CD4-positive, alpha-beta memory T cell (primary cell): ENCODE results near the gene KRT80. TPM values are rescaled to one million over a fixed set of nuclear protein-coding genes. Genes with fewer than 3 reads are reported as not detected.
A peak's percentile ranks its signal among the peaks of the same experiment; 100 is the strongest.
"Not testable (repeated sequence)": the region's sequence is repeated elsewhere in the genome, so short reads cannot be mapped to it uniquely, and the experiment has no call there.

ENCODE experiments used
- CTCF ChIA-PET: fragments of 350-600 bp; sonication (Branson Sonifier 250); formaldehyde crosslinking; loops from one replicate; lab custom pipeline; 2021; ENCODE audit warnings: inconsistent platforms; ENCODE audit not compliant: partially characterized antibody; lab: Charles Lee
- POLR2A ChIA-PET: fragments of 350-600 bp; sonication (Branson Sonifier 250); formaldehyde crosslinking; loops from one replicate; lab custom pipeline; 2021; ENCODE audit not compliant: partially characterized antibody; lab: Charles Lee
- DNase-seq, 5 donors: peaks; one replicate each; pipeline versions ENCODE4 v3.0.0 to v3.0.0-alpha.2; 2020 to 2022; ENCODE audit warnings: mixed read lengths in 1 of 5
- H3K27ac ChIP-seq: one replicate; pipeline ENCODE4 v1.7.0; 2013; ENCODE audit warnings: low read depth, low read length
- H3K27me3 ChIP-seq: 2 replicates; pipeline ENCODE4 v1.7.0; 2013; ENCODE audit warnings: mild to moderate bottlenecking, low read length, moderate library complexity; ENCODE audit not compliant: insufficient read depth
- H3K36me3 ChIP-seq: 2 replicates; pipeline ENCODE4 v1.7.0; 2013; ENCODE audit warnings: mild to moderate bottlenecking, low read length, moderate library complexity; ENCODE audit not compliant: insufficient read depth
- H3K4me1 ChIP-seq: 2 replicates; pipeline ENCODE4 v1.7.0; 2013; ENCODE audit warnings: mild to moderate bottlenecking, low read length, moderate library complexity; ENCODE audit not compliant: insufficient read depth
- H3K4me3 ChIP-seq, 2 donors: one replicate each; pipeline ENCODE4 v1.7.0; 2013; ENCODE audit warnings: low read length in 2 of 2, mild to moderate bottlenecking in 1 of 2
- H3K9me3 ChIP-seq, 2 donors: one replicate each; pipeline ENCODE4 v1.7.0; 2013; ENCODE audit warnings: low read length in 2 of 2, control low read depth in 1 of 2; ENCODE audit not compliant: control insufficient read depth in 1 of 2
- H3K27ac Mint-ChIP-seq, 7 donors: one replicate each; pipeline ENCODE4 v1.8.0; 2020 to 2021; ENCODE audit warnings: mixed read lengths in 7 of 7, mild to moderate bottlenecking in 6 of 7, inconsistent platforms in 3 of 7, moderate library complexity in 3 of 7
- H3K27me3 Mint-ChIP-seq, 2 donors: one replicate each; pipeline ENCODE4 v1.8.0; 2020 to 2021; ENCODE audit warnings: mixed read lengths in 2 of 2
- H3K36me3 Mint-ChIP-seq, 2 donors: one replicate each; pipeline ENCODE4 v1.8.0; 2020 to 2021; ENCODE audit warnings: mixed read lengths in 2 of 2, inconsistent platforms in 1 of 2, mild to moderate bottlenecking in 1 of 2
- H3K4me1 Mint-ChIP-seq, 4 donors: one replicate each; pipeline ENCODE4 v1.8.0; 2020 to 2021; ENCODE audit warnings: mixed read lengths in 4 of 4, mild to moderate bottlenecking in 1 of 4
- H3K4me3 Mint-ChIP-seq, 8 donors: one replicate each; pipeline ENCODE4 v1.8.0; 2020 to 2021; ENCODE audit warnings: mixed read lengths in 8 of 8, mild to moderate bottlenecking in 7 of 8, moderate library complexity in 6 of 8, inconsistent platforms in 3 of 8
- H3K9me3 Mint-ChIP-seq, 8 donors: one replicate each; pipeline ENCODE4 v1.8.0; 2020 to 2021; ENCODE audit warnings: mixed read lengths in 8 of 8, mild to moderate bottlenecking in 5 of 8, inconsistent platforms in 3 of 8, moderate library complexity in 1 of 8
- intact Hi-C: fragments of 100-400 bp; cut with micrococcal nuclease; formaldehyde crosslinking; loops from one replicate; pipeline ENCODE4 v1.15.1; 2023
- polyA plus RNA-seq, 2 donors: library from polyadenylated mRNA; unstranded; fragments of 300-500 nt; fragmentation: Illumina TruSeq; gene quantifications; one replicate each; pipeline ENCODE4 v1.2.3, GENCODE V29; 2021
- total RNA-seq, 2 experiments: library from RNA; stranded (reverse); gene quantifications; one replicate each; pipeline ENCODE4 v1.2.3, GENCODE V29; 2021

Gene KRT80
- total RNA-seq, result not detected
- polyA plus RNA-seq, result not detected

GRCh38 chr12:52191841-52192791, at the start of gene KRT80:
TSS of gene KRT80 (minus strand) at chr12:52192014. CDS start at chr12:52191902, 112 bp downstream.
- Histone ChIP-seq H3K4me1 (no peaks in the 10 kb centered on the region), H3K27ac (no peak within 1 kb of the TSS), H3K4me3 (no peak within 1 kb of the TSS), H3K9me3 (no peaks in the 10 kb centered on the region), H3K36me3 (no peaks in the 10 kb centered on the region), H3K27me3 (no peaks in the 10 kb centered on the region)
- DNase-seq, result no peak
- intact Hi-C loops, result no loop called here
- H3K36me3 Mint-ChIP-seq, result no peaks in the 10 kb centered on the region
- no peak within 1 kb of the TSS for H3K4me3 Mint-ChIP-seq
- H3K9me3 Mint-ChIP-seq, result no peaks in the 10 kb centered on the region
- H3K27ac Mint-ChIP-seq, result peak within 1 kb of the TSS in 2 of 7 donors; percentile 36 to 42
- H3K4me1 Mint-ChIP-seq, result peaks cover 0 to 2% (median 0%) of the 10 kb centered on the region in 4 donors
- POLR2A ChIA-PET, result no interaction called here
- peaks cover 4 to 9% of the 10 kb centered on the region in 2 donors for H3K27me3 Mint-ChIP-seq
- CTCF ChIA-PET, result interaction anchor here (0.9 to 3.3 kb wide), 2 partner anchors 87 to 688 kb away, joined by 3 to 9 read pairs; no protein-coding TSS in a partner anchor

GRCh38 chr12:52241205-52241842, 49.5 kb upstream of the KRT80 start:
- Mint-ChIP-seq H3K4me1 (peaks cover 9 to 29% (median 13%) of the 10 kb centered on the region in 4 donors), H3K9me3 (peaks cover 0 to 2% (median 0%) of the 10 kb centered on the region in 8 donors), H3K36me3 (no peaks in the 10 kb centered on the region), H3K27me3 (peaks cover 4 to 5% of the 10 kb centered on the region in 2 donors), H3K4me3 (no peak overlapping the region), H3K27ac (no peak overlapping the region)
- Histone ChIP-seq H3K4me1 (peaks cover 19% of the 10 kb centered on the region), H3K36me3 (no peaks in the 10 kb centered on the region), H3K27ac (no peak overlapping the region), H3K4me3 (no peak overlapping the region), H3K9me3 (no peaks in the 10 kb centered on the region), H3K27me3 (no peaks in the 10 kb centered on the region)
- intact Hi-C loops, result no loop called here
- DNase-seq, result no peak
- ChIA-PET CTCF (no interaction called here), POLR2A (no interaction called here)

- H3K4me3 Mint-ChIP-seq, H3K36me3 ChIP-seq, H3K4me3 ChIP-seq, H3K36me3 Mint-ChIP-seq, H3K27ac ChIP-seq, CTCF ChIA-PET, H3K27ac Mint-ChIP-seq, H3K27me3 ChIP-seq, H3K27me3 Mint-ChIP-seq, H3K9me3 ChIP-seq, H3K9me3 Mint-ChIP-seq, intact Hi-C loops, DNase-seq: not testable (repeated sequence)
- peaks cover 9 to 20% (median 13%) of the 10 kb centered on the region in 4 donors for H3K4me1 Mint-ChIP-seq
- H3K4me1 ChIP-seq, result peaks cover 19% of the 10 kb centered on the region
- POLR2A ChIA-PET, result interaction anchor here (0.9 kb wide), 1 partner anchor 14 kb away, joined by 4 read pairs; no protein-coding TSS in a partner anchor
These were observed 48.4 kb upstream of the KRT80 start for GRCh38 chr12:52240247-52240646.

GRCh38 chr12:52239767-52240166, 48.0 kb upstream of the KRT80 start:
- H3K27ac Mint-ChIP-seq, result no peak overlapping the region
- no peak overlapping the region for H3K4me3 ChIP-seq
- CTCF ChIA-PET, result no interaction called here
- intact Hi-C loops, result no loop called here
- no peaks in the 10 kb centered on the region for H3K9me3 ChIP-seq
- peaks cover 0 to 2% (median 0%) of the 10 kb centered on the region in 8 donors for H3K9me3 Mint-ChIP-seq
- peaks cover 9 to 15% (median 13%) of the 10 kb centered on the region in 4 donors for H3K4me1 Mint-ChIP-seq
- POLR2A ChIA-PET, result interaction anchor here (0.9 kb wide), 1 partner anchor 15 kb away, joined by 4 read pairs; no protein-coding TSS in a partner anchor
- no peaks in the 10 kb centered on the region for H3K36me3 Mint-ChIP-seq
- H3K4me3 Mint-ChIP-seq, result no peak overlapping the region
- peaks cover 8 to 9% of the 10 kb centered on the region in 2 donors for H3K27me3 Mint-ChIP-seq
- no peak overlapping the region for H3K27ac ChIP-seq
- no peaks in the 10 kb centered on the region for H3K36me3 ChIP-seq
- H3K27me3 ChIP-seq, result no peaks in the 10 kb centered on the region
- H3K4me1 ChIP-seq, result peaks cover 19% of the 10 kb centered on the region
- DNase-seq, result no peak

- Mint-ChIP-seq H3K4me1 (peaks cover 5 to 9% (median 8%) of the 10 kb centered on the region in 4 donors), H3K9me3 (peaks cover 0 to 2% (median 0%) of the 10 kb centered on the region in 8 donors), H3K4me3 (no peak overlapping the region), H3K27ac (no peak overlapping the region), H3K27me3 (peaks cover 13 to 14% of the 10 kb centered on the region in 2 donors), H3K36me3 (no peaks in the 10 kb centered on the region)
- POLR2A ChIA-PET, result no interaction called here
- peaks cover 14% of the 10 kb centered on the region for H3K4me1 ChIP-seq
- no peaks in the 10 kb centered on the region for H3K36me3 ChIP-seq
- H3K9me3 ChIP-seq, result no peaks in the 10 kb centered on the region
- no peak overlapping the region for H3K27ac ChIP-seq
- CTCF ChIA-PET, result no interaction called here
- H3K4me3 ChIP-seq, result no peak overlapping the region
- no peak for DNase-seq
- no peaks in the 10 kb centered on the region for H3K27me3 ChIP-seq
- intact Hi-C loops, result no loop called here
These were observed 47.3 kb upstream of the KRT80 start for GRCh38 chr12:52238916-52239646.

- ChIA-PET POLR2A (no interaction called here), CTCF (interaction anchor here (0.8 to 1.4 kb wide), 2 partner anchors 39 to 41 kb away, joined by 3 to 6 read pairs; no protein-coding TSS in a partner anchor)
- H3K27ac Mint-ChIP-seq, result no peak overlapping the region
- peaks cover 17 to 18% of the 10 kb centered on the region in 2 donors for H3K27me3 Mint-ChIP-seq
- no peak overlapping the region for H3K4me3 Mint-ChIP-seq
- Histone ChIP-seq H3K27ac (no peak overlapping the region), H3K9me3 (no peaks in the 10 kb centered on the region), H3K27me3 (no peaks in the 10 kb centered on the region), H3K4me3 (no peak overlapping the region), H3K4me1 (peaks cover 6% of the 10 kb centered on the region), H3K36me3 (no peaks in the 10 kb centered on the region)
- peaks cover 0 to 2% (median 0%) of the 10 kb centered on the region in 8 donors for H3K9me3 Mint-ChIP-seq
- no peak for DNase-seq
- intact Hi-C loops, result no loop called here
- H3K36me3 Mint-ChIP-seq, result no peaks in the 10 kb centered on the region
- H3K4me1 Mint-ChIP-seq, result peaks cover 0 to 1% (median under 1%) of the 10 kb centered on the region in 4 donors
These were observed 46.5 kb upstream of the KRT80 start for GRCh38 chr12:52238207-52238840.
